GM13976 (cell line): ENCODE results near the gene FAM53B.

Experiments used
- DNase-seq: peaks from one replicate; pipeline ENCODE4 v3.0.0; 2012; ENCODE audit warnings: low spot score
- CTCF ChIP-seq: IDR thresholded peaks from 2 replicates; pipeline ENCODE4 v1.5.1; 2012; ENCODE audit warnings: borderline replicate concordance, mild to moderate bottlenecking; ENCODE audit not compliant: insufficient read depth; ENCODE audit errors: extremely low read depth, missing control alignments, control extremely low read depth
- in situ Hi-C: fragments of 300-500 bp; cut with MboI; formaldehyde crosslinking; loops from one replicate; pipeline ENCODE4 v1.12.0; 2022; ENCODE audit warnings: low sequenced_read_pairs, mixed read lengths, inconsistent platforms; ENCODE audit not compliant: unreplicated experiment

Gene FAM53B

GRCh38 chr10:124667425-124668345 is 76.5 kb downstream of the FAM53B start:
- no peak for TF ChIP-seq CTCF
- in situ Hi-C loops = no loop called here
- DNase-seq = no peak

- no peak for TF ChIP-seq CTCF
- in situ Hi-C loops = no loop called here
- no peak for DNase-seq
These were observed 77.7 kb downstream of the FAM53B start for GRCh38 chr10:124666494-124666893.

GRCh38 chr10:124665980-124666379 is 78.2 kb downstream of the FAM53B start:
- in situ Hi-C loops = no loop called here
- no peak for DNase-seq
- no peak for TF ChIP-seq CTCF

GRCh38 chr10:124665558-124665957 is 78.6 kb downstream of the FAM53B start:
- in situ Hi-C loops = no loop called here
- TF ChIP-seq CTCF = no peak
- DNase-seq = no peak

- in situ Hi-C loops = no loop called here
- no peak for DNase-seq
- no peak for TF ChIP-seq CTCF
These were observed 79.1 kb downstream of the FAM53B start for GRCh38 chr10:124665091-124665490.

- in situ Hi-C loops = no loop called here
- TF ChIP-seq CTCF = no peak
- no peak for DNase-seq
These were observed 80.3 kb downstream of the FAM53B start for GRCh38 chr10:124663766-124664360.

- no peak for TF ChIP-seq CTCF
- no peak for DNase-seq
- in situ Hi-C loops = no loop called here
These were observed 81.0 kb downstream of the FAM53B start for GRCh38 chr10:124663228-124663627.
